GM19351 (cell line): ENCODE measurements around the gene RSF1.
"Not testable (repeated sequence)": the region's sequence is repeated elsewhere in the genome, so short reads cannot be mapped to it uniquely, and the experiment has no call there.

Experiments used
- ATAC-seq: cut with Tn5 transposase; IDR thresholded peaks from one replicate; pipeline ENCODE4 v1.9.1; 2021; ENCODE audit warnings: mild to moderate bottlenecking, moderate library complexity; ENCODE audit not compliant: unreplicated experiment

Gene RSF1

GRCh38 chr11:77636731-77637344 lies 183.7 kb downstream of the RSF1 start:
- ATAC-seq, result no peak

- not testable (repeated sequence) for ATAC-seq
These were observed 186.6 kb downstream of the RSF1 start for GRCh38 chr11:77633926-77634325.

- no peak for ATAC-seq
These were observed 190.3 kb downstream of the RSF1 start for GRCh38 chr11:77630157-77630710.

GRCh38 chr11:77619576-77620198 lies 200.8 kb downstream of the RSF1 start:
- no peak for ATAC-seq

GRCh38 chr11:77617892-77618291 lies 202.6 kb downstream of the RSF1 start:
- no peak for ATAC-seq

- no peak for ATAC-seq
These were observed 208.6 kb downstream of the RSF1 start for GRCh38 chr11:77611921-77612320.
